HG02870 (cell line): ENCODE results near the gene KIF3A.

ENCODE experiments used
- ATAC-seq: cut with Tn5 transposase; IDR thresholded peaks from one replicate; pipeline ENCODE4 v1.9.1; 2021; ENCODE audit warnings: mild to moderate bottlenecking, moderate library complexity; ENCODE audit not compliant: unreplicated experiment

Gene KIF3A

GRCh38 chr5:132646583-132647266, 90.6 kb downstream of the KIF3A start:
- ATAC-seq: no peak

DNA sequence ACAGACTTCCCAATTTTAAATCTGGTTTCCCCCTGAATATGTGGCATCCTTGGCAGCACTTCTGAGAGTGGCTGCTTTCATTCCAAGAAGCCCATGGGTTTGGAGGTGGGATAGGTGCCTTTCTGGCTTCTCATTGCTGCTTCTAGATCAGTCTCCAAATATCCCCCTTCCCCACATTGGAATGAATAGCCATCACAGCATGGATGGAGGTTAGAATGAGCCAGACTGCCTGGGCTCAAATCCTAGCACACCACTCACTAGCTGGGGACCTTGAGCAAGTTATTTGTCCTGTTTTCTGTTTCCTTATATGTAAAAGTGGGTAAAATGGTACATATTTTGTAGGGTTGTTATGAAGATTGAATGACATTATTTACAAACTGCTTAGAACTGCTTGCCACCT, 93.2 kb downstream of the KIF3A start:
- no peak for ATAC-seq
